Measurements from ENCODE around the gene B3GAT3.

GRCh38 chr11:62573592-62574362, 48.0 kb downstream of the B3GAT3 start, which contains the start of gene EEF1G:
- peak; percentile 74 for TF ChIP-seq POLR2A (IDR thresholded peaks at IDR 0.05)
- TF ChIP-seq, protein P1, sequence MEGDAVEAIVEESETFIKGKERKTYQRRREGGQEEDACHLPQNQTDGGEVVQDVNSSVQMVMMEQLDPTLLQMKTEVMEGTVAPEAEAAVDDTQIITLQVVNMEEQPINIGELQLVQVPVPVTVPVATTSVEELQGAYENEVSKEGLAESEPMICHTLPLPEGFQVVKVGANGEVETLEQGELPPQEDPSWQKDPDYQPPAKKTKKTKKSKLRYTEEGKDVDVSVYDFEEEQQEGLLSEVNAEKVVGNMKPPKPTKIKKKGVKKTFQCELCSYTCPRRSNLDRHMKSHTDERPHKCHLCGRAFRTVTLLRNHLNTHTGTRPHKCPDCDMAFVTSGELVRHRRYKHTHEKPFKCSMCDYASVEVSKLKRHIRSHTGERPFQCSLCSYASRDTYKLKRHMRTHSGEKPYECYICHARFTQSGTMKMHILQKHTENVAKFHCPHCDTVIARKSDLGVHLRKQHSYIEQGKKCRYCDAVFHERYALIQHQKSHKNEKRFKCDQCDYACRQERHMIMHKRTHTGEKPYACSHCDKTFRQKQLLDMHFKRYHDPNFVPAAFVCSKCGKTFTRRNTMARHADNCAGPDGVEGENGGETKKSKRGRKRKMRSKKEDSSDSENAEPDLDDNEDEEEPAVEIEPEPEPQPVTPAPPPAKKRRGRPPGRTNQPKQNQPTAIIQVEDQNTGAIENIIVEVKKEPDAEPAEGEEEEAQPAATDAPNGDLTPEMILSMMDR (IDR thresholded peaks at IDR 0.05), result no peak
